Sigmoid colon (tissue), 7 donors: ENCODE results near the gene FANCC. TPM values are rescaled to one million over a fixed set of nuclear protein-coding genes. Genes with fewer than 3 reads are reported as not detected.
"Not testable (repeated sequence)": the region's sequence is repeated elsewhere in the genome, so short reads cannot be mapped to it uniquely, and the experiment has no call there.

ENCODE experiments used
- DNase-seq: peaks from one replicate; pipeline ENCODE4 v3.0.0-alpha.2; 2019
- H3K27ac ChIP-seq, 4 donors: fragments of 200-600 bp; sonication (generic); one replicate each; pipeline ENCODE4 v1.5.1; 2016 to 2019; ENCODE audit warnings: mild to moderate bottlenecking in 1 of 4
- H3K27me3 ChIP-seq, 3 donors: fragments of 200-600 bp; sonication (generic); one replicate each; pipeline ENCODE4 v1.5.1; 2019; ENCODE audit warnings: mild to moderate bottlenecking in 1 of 3
- H3K36me3 ChIP-seq, 4 donors: fragments of 200-600 bp; sonication (generic); one replicate each; pipeline ENCODE4 v1.5.1; 2016 to 2019
- H3K4me1 ChIP-seq, 4 donors: fragments of 200-600 bp; sonication (generic); one replicate each; pipeline ENCODE4 v1.5.1; 2017 to 2019
- H3K4me3 ChIP-seq, 4 donors: fragments of 200-600 bp; sonication (generic); one replicate each; pipeline ENCODE4 v1.5.1; 2017 to 2019; ENCODE audit warnings: mild to moderate bottlenecking in 2 of 4, moderate library complexity in 1 of 4
- H3K9me3 ChIP-seq, 4 donors: fragments of 200-600 bp in 3 of 4; sonication (generic) in 3 of 4; one replicate each; pipeline versions ENCODE4 v1.5.1 to v1.6.1; 2013 to 2019
- EP300 ChIP-seq, 4 donors: sonication (generic); formaldehyde crosslinking; IDR thresholded peaks; one replicate each; pipeline ENCODE4 v1.6.1; 2017; ENCODE audit warnings: antibody characterized with exemption in 4 of 4
- POLR2A ChIP-seq, 2 donors: fragments of 450-650 bp; IDR thresholded peaks; one replicate each; pipeline ENCODE4 v1.6.1; 2016; ENCODE audit warnings: antibody characterized with exemption in 2 of 2, mild to moderate bottlenecking in 2 of 2, moderate library complexity in 2 of 2
- POLR2AphosphoS5 ChIP-seq, 4 donors: sonication (generic); formaldehyde crosslinking; IDR thresholded peaks; one replicate each; pipeline ENCODE4 v1.6.1; 2017; ENCODE audit warnings: antibody characterized with exemption in 4 of 4
- WGBS, 2 donors: extraction: QIAGEN DNeasy Blood & Tissue Kit; methylation state at CpG; one replicate each; pipeline ENCODE4 v1.1.7; 2013; 5-methylcytosine and 5-hydroxymethylcytosine counted together
- intact Hi-C: fragments of 100-400 bp; cut with DNase I; formaldehyde crosslinking; loops from one replicate; pipeline ENCODE4 v1.15.1; 2023
- polyA plus RNA-seq, 3 donors: library from polyadenylated mRNA; stranded (reverse); fragments of 200-250 nt; gene quantifications; one replicate each; pipeline ENCODE4 v1.2.3, GENCODE V29; 2013
- total RNA-seq, 4 donors: library from RNA; depleted of rRNA; stranded (reverse); fragments of >200 nt; gene quantifications; one replicate each; pipeline ENCODE4 v1.1.0, GENCODE V29; 2016
- TF ChIP-seq, protein P1 (sequence below), 4 experiments: fragments of 450-650 bp in 3 of 4; fragments of 200-600 bp in 1 of 4; IDR thresholded peaks; one replicate each; pipeline ENCODE4 v1.5.1; 2016 to 2019; ENCODE audit warnings: antibody characterized with exemption in 4 of 4, mild to moderate bottlenecking in 3 of 4, moderate library complexity in 2 of 4
- donor health status: healthy with polysubstance abuse.
- donor health status: Bipolar disorder and iron deficiency.
- donor health status: healthy.

The FANCC gene
- total and polyA plus RNA-seq, 7 donors = 2.4 to 10.6 (median 5.3) TPM

- H3K27me3 ChIP-seq = no peaks in the 10 kb centered on the region
- H3K4me3 ChIP-seq = no peak overlapping the region
- no peak for TF ChIP-seq EP300 (IDR thresholded peaks at IDR 0.05)
- no peaks in the 10 kb centered on the region for H3K9me3 ChIP-seq
- H3K27ac ChIP-seq = no peak overlapping the region
- no peaks in the 10 kb centered on the region for H3K36me3 ChIP-seq
- intact Hi-C loops = no loop called here
- no peaks in the 10 kb centered on the region for H3K4me1 ChIP-seq
- 91 to 93% methylated on average over 3 of the region's 3 CpGs for WGBS, 2 donors
- DNase-seq = no peak
These were observed 93.0 kb downstream of the FANCC start for GRCh38 chr9:95224376-95225019.

- H3K4me3 ChIP-seq, H3K36me3 ChIP-seq, H3K27ac ChIP-seq, intact Hi-C loops, H3K27me3 ChIP-seq, DNase-seq, H3K4me1 ChIP-seq, H3K9me3 ChIP-seq: not testable (repeated sequence)
- WGBS, 2 donors = 70 to 94% methylated on average over 3 to 4 of the region's 4 CpGs
These were observed 97.2 kb downstream of the FANCC start for GRCh38 chr9:95220352-95220751.

DNA sequence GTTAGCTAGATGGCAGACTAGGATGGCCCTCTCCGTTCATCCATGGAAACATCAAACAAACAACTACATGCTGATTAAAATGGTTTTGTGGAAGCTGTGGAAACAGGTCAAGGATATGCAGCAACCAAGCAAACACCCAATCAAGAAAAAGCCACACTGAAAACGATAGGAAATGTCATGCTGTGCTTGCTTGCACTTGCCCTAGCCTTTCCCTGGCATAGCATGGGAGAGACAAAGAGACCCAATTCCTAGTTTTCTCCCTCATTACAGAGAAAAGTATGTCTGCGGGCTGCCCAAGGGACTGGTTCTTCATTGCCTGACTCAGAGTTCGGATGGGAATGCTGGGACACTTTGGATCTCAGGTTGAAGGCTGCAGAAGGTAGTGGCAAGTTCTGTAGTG is 98.7 kb downstream of the FANCC start:
- Histone ChIP-seq H3K27me3 (no peaks in the 10 kb centered on the region), H3K9me3 (no peaks in the 10 kb centered on the region), H3K4me3 (no peak overlapping the region), H3K27ac (no peak overlapping the region), H3K4me1 (no peaks in the 10 kb centered on the region), H3K36me3 (no peaks in the 10 kb centered on the region)
- WGBS, 2 donors = 89% methylated on average over 4 of the region's 4 CpGs
- intact Hi-C loops = no loop called here
- DNase-seq = no peak
- TF ChIP-seq POLR2AphosphoS5 (IDR thresholded peaks at IDR 0.05) (no peak), EP300 (IDR thresholded peaks at IDR 0.05) (no peak), POLR2A (IDR thresholded peaks at IDR 0.05) (no peak)
- TF ChIP-seq, protein P1, sequence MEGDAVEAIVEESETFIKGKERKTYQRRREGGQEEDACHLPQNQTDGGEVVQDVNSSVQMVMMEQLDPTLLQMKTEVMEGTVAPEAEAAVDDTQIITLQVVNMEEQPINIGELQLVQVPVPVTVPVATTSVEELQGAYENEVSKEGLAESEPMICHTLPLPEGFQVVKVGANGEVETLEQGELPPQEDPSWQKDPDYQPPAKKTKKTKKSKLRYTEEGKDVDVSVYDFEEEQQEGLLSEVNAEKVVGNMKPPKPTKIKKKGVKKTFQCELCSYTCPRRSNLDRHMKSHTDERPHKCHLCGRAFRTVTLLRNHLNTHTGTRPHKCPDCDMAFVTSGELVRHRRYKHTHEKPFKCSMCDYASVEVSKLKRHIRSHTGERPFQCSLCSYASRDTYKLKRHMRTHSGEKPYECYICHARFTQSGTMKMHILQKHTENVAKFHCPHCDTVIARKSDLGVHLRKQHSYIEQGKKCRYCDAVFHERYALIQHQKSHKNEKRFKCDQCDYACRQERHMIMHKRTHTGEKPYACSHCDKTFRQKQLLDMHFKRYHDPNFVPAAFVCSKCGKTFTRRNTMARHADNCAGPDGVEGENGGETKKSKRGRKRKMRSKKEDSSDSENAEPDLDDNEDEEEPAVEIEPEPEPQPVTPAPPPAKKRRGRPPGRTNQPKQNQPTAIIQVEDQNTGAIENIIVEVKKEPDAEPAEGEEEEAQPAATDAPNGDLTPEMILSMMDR (IDR thresholded peaks at IDR 0.05) = no peak

DNA sequence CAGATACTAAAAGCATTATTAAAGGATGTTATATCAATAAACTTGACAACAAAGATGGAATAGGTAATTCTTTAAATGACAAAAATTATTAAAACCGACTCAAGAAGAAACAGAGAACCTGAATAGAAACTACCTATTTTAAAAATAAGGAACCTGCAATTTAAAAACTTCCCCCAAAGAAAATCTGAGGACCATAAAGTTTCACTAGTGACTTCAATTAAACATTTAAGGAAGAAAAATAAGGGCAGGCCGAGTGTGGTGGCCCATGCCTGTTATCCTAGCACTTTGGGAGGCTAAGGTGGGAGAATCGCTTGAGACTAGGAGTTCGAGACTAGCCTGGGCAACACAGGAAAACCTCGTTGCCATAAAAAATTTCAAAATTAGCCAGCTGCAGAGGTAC is 99.6 kb downstream of the FANCC start:
- H3K36me3 ChIP-seq = no peaks in the 10 kb centered on the region
- H3K4me1 ChIP-seq = no peaks in the 10 kb centered on the region
- DNase-seq = no peak
- TF ChIP-seq POLR2A (IDR thresholded peaks at IDR 0.05) (no peak), EP300 (IDR thresholded peaks at IDR 0.05) (no peak), POLR2AphosphoS5 (IDR thresholded peaks at IDR 0.05) (no peak)
- TF ChIP-seq, protein P1 (IDR thresholded peaks at IDR 0.05) = no peak
- 75 to 91% methylated on average over 5 of the region's 5 CpGs for WGBS, 2 donors
- intact Hi-C loops = no loop called here
- no peaks in the 10 kb centered on the region for H3K27me3 ChIP-seq
- H3K27ac ChIP-seq = no peak overlapping the region
- H3K9me3 ChIP-seq = no peaks in the 10 kb centered on the region
- H3K4me3 ChIP-seq = no peak overlapping the region

- no peaks in the 10 kb centered on the region for H3K36me3 ChIP-seq
- intact Hi-C loops = no loop called here
- H3K4me1 ChIP-seq = no peaks in the 10 kb centered on the region
- no peak for TF ChIP-seq EP300 (IDR thresholded peaks at IDR 0.05)
- TF ChIP-seq POLR2A (IDR thresholded peaks at IDR 0.05) = no peak
- TF ChIP-seq, protein P1 (IDR thresholded peaks at IDR 0.05) = no peak
- no peak for TF ChIP-seq POLR2AphosphoS5 (IDR thresholded peaks at IDR 0.05)
- H3K4me3 ChIP-seq = no peak overlapping the region
- H3K27ac ChIP-seq = no peak overlapping the region
- no peaks in the 10 kb centered on the region for H3K9me3 ChIP-seq
- no peaks in the 10 kb centered on the region for H3K27me3 ChIP-seq
- WGBS, 2 donors = 93 to 94% methylated on average over 5 of the region's 5 CpGs
- DNase-seq = no peak
These were observed 102.1 kb downstream of the FANCC start for GRCh38 chr9:95215336-95215898.

- DNase-seq = no peak
- H3K27me3 ChIP-seq = no peaks in the 10 kb centered on the region
- H3K4me3 ChIP-seq = no peak overlapping the region
- H3K36me3 ChIP-seq = no peaks in the 10 kb centered on the region
- no peaks in the 10 kb centered on the region for H3K9me3 ChIP-seq
- intact Hi-C loops = no loop called here
- TF ChIP-seq EP300 (IDR thresholded peaks at IDR 0.05) (no peak), POLR2AphosphoS5 (IDR thresholded peaks at IDR 0.05) (no peak), POLR2A (IDR thresholded peaks at IDR 0.05) (no peak)
- TF ChIP-seq, protein P1 (IDR thresholded peaks at IDR 0.05) = no peak
- H3K4me1 ChIP-seq = no peaks in the 10 kb centered on the region
- H3K27ac ChIP-seq = no peak overlapping the region
These were observed 104.4 kb downstream of the FANCC start for GRCh38 chr9:95213117-95213516.
